BLaER1 (cell line): Measurements from ENCODE around the gene LRRC3C.

Source experiments
- H3K27ac ChIP-seq: shearing (Covaris generic); formaldehyde crosslinking; 2 replicates; pipeline ENCODE4 v1.8.1; 2022
- H3K27me3 ChIP-seq: shearing (Covaris generic); formaldehyde crosslinking; 2 replicates; pipeline ENCODE4 v1.8.1; 2022
- H3K36me3 ChIP-seq: shearing (Covaris generic); formaldehyde crosslinking; 2 replicates; pipeline ENCODE4 v1.8.1; 2022
- H3K4me1 ChIP-seq: shearing (Covaris generic); formaldehyde crosslinking; 2 replicates; pipeline ENCODE4 v1.8.1; 2022
- H3K4me2 ChIP-seq: shearing (Covaris generic); formaldehyde crosslinking; 2 replicates; pipeline ENCODE4 v1.8.1; 2022
- H3K4me3 ChIP-seq: shearing (Covaris generic); formaldehyde crosslinking; 2 replicates; pipeline ENCODE4 v1.8.1; 2022
- H3K9ac ChIP-seq: shearing (Covaris generic); formaldehyde crosslinking; 2 replicates; pipeline ENCODE4 v1.8.1; 2022
- H3K9me3 ChIP-seq: shearing (Covaris generic); formaldehyde crosslinking; 2 replicates; pipeline ENCODE4 v1.8.1; 2022
- H4K20me1 ChIP-seq: shearing (Covaris generic); formaldehyde crosslinking; 2 replicates; pipeline ENCODE4 v1.8.1; 2022
- Cebpa-rat ChIP-seq: shearing (Covaris generic); IDR thresholded peaks from 2 replicates; pipeline ENCODE4 v1.8.1; 2022

The LRRC3C gene

GRCh38 chr17:39955726-39956225 is 28.2 kb downstream of the LRRC3C start:
- Histone ChIP-seq H3K4me3 (no peak overlapping the region), H3K36me3 (no peaks in the 10 kb centered on the region), H3K4me2 (no peak overlapping the region; the same call in 1 of the 2 replicates), H4K20me1 (no peaks in the 10 kb centered on the region), H3K27me3 (no peaks in the 10 kb centered on the region), H3K9ac (no peak overlapping the region), H3K4me1 (peaks cover 54% of the 10 kb centered on the region), H3K27ac (no peak overlapping the region), H3K9me3 (no peaks in the 10 kb centered on the region)
- TF ChIP-seq Cebpa-rat = no peak

- no peak for TF ChIP-seq Cebpa-rat
- Histone ChIP-seq H3K9ac (0 out of 2 replicates have a peak overlapping the region, but pooled peaks have one; percentile 8), H3K4me3 (no peak overlapping the region), H3K36me3 (no peaks in the 10 kb centered on the region), H3K27me3 (no peaks in the 10 kb centered on the region), H3K4me1 (peaks cover 38% of the 10 kb centered on the region), H3K4me2 (peak overlapping the region; percentile 73), H3K27ac (peak overlapping the region; percentile 30; the same call in 1 of the 2 replicates), H4K20me1 (no peaks in the 10 kb centered on the region), H3K9me3 (no peaks in the 10 kb centered on the region)
Observed at GRCh38 chr17:39960524-39961041, 33.1 kb downstream of the LRRC3C start.

DNA sequence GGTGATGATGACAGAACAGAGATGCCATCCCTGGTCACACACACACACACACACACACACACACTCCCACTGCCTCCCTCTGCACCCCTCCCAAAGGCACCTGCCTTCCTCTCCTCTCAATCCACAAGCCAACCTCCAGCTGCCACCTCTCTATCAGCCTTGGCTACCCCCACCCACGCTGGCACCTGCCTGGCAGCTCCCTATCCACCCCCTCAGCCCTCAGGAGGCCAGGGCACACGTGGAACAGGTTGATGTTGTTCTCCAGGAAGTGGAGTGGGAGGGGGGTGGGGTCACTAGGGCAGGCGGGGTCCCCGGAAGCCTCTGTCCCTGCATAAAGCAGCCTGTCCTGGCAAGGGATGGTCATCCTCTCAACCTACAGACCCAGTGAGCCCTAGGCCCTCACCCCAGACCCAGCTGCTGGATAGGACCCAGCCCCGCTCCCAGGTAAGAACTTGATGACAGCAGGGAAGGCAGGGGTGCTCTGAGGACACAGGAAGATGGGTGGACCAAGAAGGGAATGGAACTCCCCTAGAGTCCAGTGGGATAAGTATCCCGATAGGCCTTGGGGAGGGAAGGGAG is 35.2 kb downstream of the LRRC3C start, which contains the start of gene GSDMA:
Gene GSDMA (plus strand): TSS at position 363 of the 579 bp plus-strand sequence. CDS start 2,684 bp downstream, outside the sequence.
- peaks cover 32% of the 10 kb centered on the region for H3K4me1 ChIP-seq
- TF ChIP-seq Cebpa-rat = no peak
- H3K4me3 ChIP-seq = no peak within 1 kb of the TSS
- H3K36me3 ChIP-seq = no peaks in the 10 kb centered on the region
- no peak within 1 kb of the TSS for H3K27ac ChIP-seq
- no peaks in the 10 kb centered on the region for H4K20me1 ChIP-seq
- no peaks in the 10 kb centered on the region for H3K27me3 ChIP-seq
- peak within 1 kb of the TSS; percentile 19; the same call in 1 of the 2 replicates for H3K4me2 ChIP-seq
- no peak within 1 kb of the TSS for H3K9ac ChIP-seq
- no peaks in the 10 kb centered on the region for H3K9me3 ChIP-seq

DNA sequence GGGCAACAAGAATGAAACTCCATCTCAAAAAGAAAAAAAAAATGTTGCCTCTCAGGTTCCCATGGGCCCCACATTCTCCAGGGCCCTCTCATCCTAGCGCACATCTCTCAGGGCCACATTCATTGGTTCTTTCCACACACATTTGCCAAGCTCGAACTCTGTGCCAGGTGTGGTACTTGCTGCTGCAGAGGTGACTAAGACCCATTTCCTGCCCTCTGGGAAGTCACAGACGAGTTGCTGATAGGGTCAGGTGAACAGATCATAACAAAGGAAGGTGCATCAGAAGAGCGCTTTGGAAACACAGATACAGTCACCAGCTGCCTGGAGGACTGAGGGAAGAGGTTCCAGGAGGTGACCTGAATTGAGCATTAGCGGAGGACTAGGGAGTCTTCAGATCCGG is 36.3 kb downstream of the LRRC3C start:
- Histone ChIP-seq H3K9ac (no peak overlapping the region), H3K27ac (no peak overlapping the region), H3K36me3 (no peaks in the 10 kb centered on the region), H4K20me1 (no peaks in the 10 kb centered on the region), H3K4me2 (no peak overlapping the region), H3K4me1 (peaks cover 29% of the 10 kb centered on the region), H3K27me3 (no peaks in the 10 kb centered on the region), H3K4me3 (no peak overlapping the region), H3K9me3 (no peaks in the 10 kb centered on the region)
- no peak for TF ChIP-seq Cebpa-rat

DNA sequence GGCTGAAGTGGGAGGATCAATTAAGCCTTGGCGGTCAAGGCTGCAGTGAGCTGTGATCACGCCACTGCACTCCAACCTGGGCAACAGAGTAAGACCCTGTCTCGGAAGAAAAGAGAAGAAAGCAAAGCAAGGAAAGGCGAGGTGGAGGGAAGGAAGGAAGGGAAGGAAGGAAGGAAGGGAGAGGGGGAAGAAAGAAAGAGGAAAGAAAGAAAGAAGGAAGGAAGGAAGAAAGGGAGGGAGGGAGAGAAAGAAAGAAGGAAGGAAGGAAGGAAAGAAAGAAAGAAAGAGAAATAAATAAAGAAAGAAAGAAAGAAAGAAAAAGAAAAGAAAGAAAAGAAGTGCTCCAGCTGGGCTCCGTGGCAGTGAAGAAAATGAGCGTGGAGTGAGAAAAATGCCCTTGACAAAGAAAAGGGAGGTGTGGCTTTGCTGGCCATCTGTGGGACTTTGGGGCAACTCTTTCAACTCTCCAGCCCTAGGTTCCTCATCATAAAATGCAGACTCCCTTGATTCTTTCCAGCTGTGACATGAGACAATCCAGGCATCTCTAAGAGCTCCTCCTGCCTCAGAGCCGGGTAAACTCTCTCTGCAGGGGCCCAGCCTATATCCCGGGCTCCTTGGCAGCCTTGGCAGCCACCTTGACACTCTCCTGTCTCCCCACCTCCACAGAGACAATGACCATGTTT is 37.6 kb downstream of the LRRC3C start:
- Histone ChIP-seq H3K27me3 (no peaks in the 10 kb centered on the region), H3K4me2 (no peak overlapping the region), H3K4me3 (no peak overlapping the region), H4K20me1 (no peaks in the 10 kb centered on the region), H3K9ac (no peak overlapping the region), H3K36me3 (no peaks in the 10 kb centered on the region), H3K4me1 (peaks cover 16% of the 10 kb centered on the region), H3K9me3 (no peaks in the 10 kb centered on the region), H3K27ac (no peak overlapping the region)
- no peak for TF ChIP-seq Cebpa-rat

DNA sequence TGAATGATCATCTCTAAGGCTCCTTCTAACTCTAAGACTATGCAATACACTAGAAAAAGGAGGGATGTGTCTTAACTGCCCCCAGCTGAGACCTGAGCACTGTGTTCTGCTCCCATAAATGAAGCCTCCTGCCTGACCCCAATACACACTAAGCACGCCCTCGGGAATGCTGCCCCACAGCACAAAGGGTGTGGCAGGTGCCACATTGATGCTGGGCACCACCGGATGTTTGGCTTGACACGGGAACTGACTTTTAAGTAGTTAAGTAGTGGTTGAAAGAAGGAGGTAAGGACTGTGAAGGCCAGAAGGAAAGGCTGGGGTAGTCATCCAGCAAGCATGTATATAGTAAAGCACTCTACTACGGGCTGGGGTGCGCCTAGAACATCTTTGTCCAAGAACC is 39.2 kb downstream of the LRRC3C start:
- Histone ChIP-seq H3K4me2 (no peak overlapping the region), H3K36me3 (no peaks in the 10 kb centered on the region), H4K20me1 (no peaks in the 10 kb centered on the region), H3K27me3 (no peaks in the 10 kb centered on the region), H3K27ac (no peak overlapping the region), H3K4me3 (no peak overlapping the region), H3K4me1 (peaks cover 10% of the 10 kb centered on the region), H3K9ac (no peak overlapping the region), H3K9me3 (no peaks in the 10 kb centered on the region)
- no peak for TF ChIP-seq Cebpa-rat

GRCh38 chr17:39968761-39969160 is 41.2 kb downstream of the LRRC3C start:
- H3K36me3 ChIP-seq = no peaks in the 10 kb centered on the region
- H3K27ac ChIP-seq = no peak overlapping the region
- no peak for TF ChIP-seq Cebpa-rat
- no peaks in the 10 kb centered on the region for H3K27me3 ChIP-seq
- no peak overlapping the region for H3K4me3 ChIP-seq
- H4K20me1 ChIP-seq = no peaks in the 10 kb centered on the region
- H3K4me1 ChIP-seq = no peaks in the 10 kb centered on the region
- no peak overlapping the region for H3K9ac ChIP-seq
- H3K9me3 ChIP-seq = no peaks in the 10 kb centered on the region
- no peak overlapping the region for H3K4me2 ChIP-seq

- H3K9ac ChIP-seq = no peak overlapping the region
- H3K4me2 ChIP-seq = no peak overlapping the region
- H4K20me1 ChIP-seq = no peaks in the 10 kb centered on the region
- H3K27me3 ChIP-seq = no peaks in the 10 kb centered on the region
- H3K4me3 ChIP-seq = no peak overlapping the region
- no peak for TF ChIP-seq Cebpa-rat
- H3K4me1 ChIP-seq = no peaks in the 10 kb centered on the region
- no peaks in the 10 kb centered on the region for H3K36me3 ChIP-seq
- H3K9me3 ChIP-seq = no peaks in the 10 kb centered on the region
- H3K27ac ChIP-seq = no peak overlapping the region
Observed at GRCh38 chr17:39969375-39969774, 41.8 kb downstream of the LRRC3C start.

DNA sequence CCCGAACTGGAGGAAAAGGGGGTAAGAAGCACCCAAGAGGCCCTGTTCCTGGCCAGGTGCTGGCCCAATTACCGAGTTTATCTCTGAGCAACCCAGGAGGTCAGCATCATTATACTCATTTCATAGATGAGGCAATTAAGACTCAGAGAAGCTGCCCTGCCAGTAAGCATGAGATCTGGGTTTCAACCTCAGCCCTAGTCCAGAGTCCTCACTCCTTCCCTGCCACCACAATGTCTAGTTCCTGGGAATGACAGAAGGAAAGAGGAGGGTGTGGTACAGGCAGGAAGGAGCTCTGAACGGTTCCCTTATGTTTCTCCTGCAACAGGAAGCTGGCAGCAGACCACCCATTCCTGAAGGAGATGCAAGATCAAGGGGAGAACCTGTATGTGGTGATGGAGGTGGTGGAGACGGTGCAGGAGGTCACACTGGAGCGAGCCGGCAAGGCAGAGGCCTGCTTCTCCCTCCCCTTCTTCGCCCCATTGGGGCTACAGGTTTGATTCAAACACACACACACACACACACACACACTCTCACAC is 42.7 kb downstream of the LRRC3C start:
- TF ChIP-seq Cebpa-rat = no peak
- H3K36me3 ChIP-seq = no peaks in the 10 kb centered on the region
- no peak overlapping the region for H3K9ac ChIP-seq
- H3K27me3 ChIP-seq = no peaks in the 10 kb centered on the region
- no peaks in the 10 kb centered on the region for H3K9me3 ChIP-seq
- H3K4me1 ChIP-seq = 0 out of 2 replicates have a peak, but pooled peaks cover 2% of the 10 kb centered on the region
- no peaks in the 10 kb centered on the region for H4K20me1 ChIP-seq
- no peak overlapping the region for H3K27ac ChIP-seq
- H3K4me2 ChIP-seq = no peak overlapping the region
- H3K4me3 ChIP-seq = no peak overlapping the region

- no peaks in the 10 kb centered on the region for H3K27me3 ChIP-seq
- H3K27ac ChIP-seq = no peak overlapping the region
- no peak overlapping the region for H3K9ac ChIP-seq
- no peak for TF ChIP-seq Cebpa-rat
- H3K36me3 ChIP-seq = no peaks in the 10 kb centered on the region
- H3K4me3 ChIP-seq = no peak overlapping the region
- H3K9me3 ChIP-seq = no peaks in the 10 kb centered on the region
- 0 out of 2 replicates have a peak, but pooled peaks cover 4% of the 10 kb centered on the region for H3K4me1 ChIP-seq
- H3K4me2 ChIP-seq = no peak overlapping the region
- H4K20me1 ChIP-seq = no peaks in the 10 kb centered on the region
Observed at GRCh38 chr17:39971076-39971603, 43.6 kb downstream of the LRRC3C start.
